Gastroesophageal sphincter (tissue), 4 donors: ENCODE results near the gene INSL6. TPM values are rescaled to one million over a fixed set of nuclear protein-coding genes. Genes with fewer than 3 reads are reported as not detected.
"Not testable (repeated sequence)": the region's sequence is repeated elsewhere in the genome, so short reads cannot be mapped to it uniquely, and the experiment has no call there.

ENCODE experiments used
- ATAC-seq: fragments of 150-250 bp; one replicate; pipeline ENCODE4 v1.9.1; 2016; ENCODE audit warnings: mild to moderate bottlenecking, moderate library complexity
- H3K27ac ChIP-seq, 4 donors: fragments of 200-600 bp; sonication (generic) in 3 of 4; 1 replicate in 3 of 4; 2 replicates in 1 of 4; pipeline ENCODE4 v1.5.1; 2016 to 2019
- H3K27me3 ChIP-seq: fragments of 200-600 bp; sonication (generic); one replicate; pipeline ENCODE4 v1.5.1; 2019
- H3K36me3 ChIP-seq, 2 donors: fragments of 200-600 bp; sonication (generic); one replicate each; pipeline ENCODE4 v1.5.1; 2019; ENCODE audit warnings: control low read depth in 1 of 2
- H3K4me1 ChIP-seq, 3 donors: fragments of 200-600 bp; sonication (generic); 1 replicate in 2 of 3; 2 replicates in 1 of 3; pipeline ENCODE4 v1.5.1; 2016 to 2019; ENCODE audit warnings: control low read depth in 2 of 3
- H3K4me3 ChIP-seq, 2 donors: fragments of 200-600 bp; sonication (generic); one replicate each; pipeline ENCODE4 v1.5.1; 2019; ENCODE audit warnings: mild to moderate bottlenecking in 1 of 2, moderate library complexity in 1 of 2
- H3K9me3 ChIP-seq, 3 donors: fragments of 200-600 bp; sonication (generic); one replicate each; pipeline ENCODE4 v1.5.1; 2017 to 2019; ENCODE audit warnings: control low read depth in 2 of 3
- CTCF ChIP-seq, 4 experiments: fragments of 200-600 bp in 2 of 4; fragments of 450-650 bp in 2 of 4; sonication (generic) in 1 of 4; IDR thresholded peaks; one replicate each; pipeline ENCODE4 v1.5.1; 2017 to 2019; ENCODE audit warnings: antibody characterized with exemption in 4 of 4, mild to moderate bottlenecking in 2 of 4, moderate library complexity in 2 of 4
- EP300 ChIP-seq: sonication (generic); formaldehyde crosslinking; IDR thresholded peaks from one replicate; pipeline ENCODE4 v1.6.1; 2017; ENCODE audit warnings: antibody characterized with exemption, mild to moderate bottlenecking
- POLR2A ChIP-seq, 2 donors: fragments of 450-650 bp; IDR thresholded peaks; one replicate each; pipeline ENCODE4 v1.6.1; 2017; ENCODE audit warnings: antibody characterized with exemption in 2 of 2, mild to moderate bottlenecking in 2 of 2, moderate library complexity in 1 of 2
- POLR2AphosphoS5 ChIP-seq: sonication (generic); formaldehyde crosslinking; IDR thresholded peaks from one replicate; pipeline ENCODE4 v1.6.1; 2017; ENCODE audit warnings: antibody characterized with exemption
- WGBS, 2 donors: methylation state at CpG; one replicate each; pipeline ENCODE4 v1.1.5; 2018; ENCODE audit warnings: low coverage in 1 of 2; 5-methylcytosine and 5-hydroxymethylcytosine counted together
- total RNA-seq, 4 donors: library from RNA; depleted of rRNA; stranded (reverse); fragments of >200 nt; gene quantifications; one replicate each; pipeline ENCODE4 v1.1.0, GENCODE V29; 2016

Gene INSL6
- total RNA-seq, 4 donors from 2014 or later = not detected

- peaks cover 9% of the 10 kb centered on the region for H3K27me3 ChIP-seq
- H3K27ac ChIP-seq = no peak overlapping the region
- no peak for TF ChIP-seq CTCF (IDR thresholded peaks at IDR 0.05)
- no peak for TF ChIP-seq POLR2AphosphoS5
- TF ChIP-seq POLR2A (IDR thresholded peaks at IDR 0.05) = no peak
- TF ChIP-seq EP300 = no peak
- no peak for ATAC-seq
- no peaks in the 10 kb centered on the region for H3K4me1 ChIP-seq
- H3K4me3 ChIP-seq = no peak overlapping the region
- no peaks in the 10 kb centered on the region for H3K9me3 ChIP-seq
- H3K36me3 ChIP-seq = no peaks in the 10 kb centered on the region
- 92 to 95% methylated on average over 2 of the region's 2 CpGs for WGBS, 2 donors
Observed at GRCh38 chr9:5184776-5185175, 663 bp downstream of the INSL6 start.

GRCh38 chr9:5180631-5181030 is 4.8 kb downstream of the INSL6 start:
- H3K9me3 ChIP-seq, H3K27ac ChIP-seq, ATAC-seq, H3K36me3 ChIP-seq, H3K27me3 ChIP-seq, H3K4me1 ChIP-seq, H3K4me3 ChIP-seq: not testable (repeated sequence)
- WGBS, 2 donors = 60 to 93% methylated on average over 2 of the region's 2 CpGs

- Histone ChIP-seq H3K36me3 (no peaks in the 10 kb centered on the region), H3K4me1 (no peaks in the 10 kb centered on the region), H3K27me3 (no peaks in the 10 kb centered on the region), H3K4me3 (no peak overlapping the region), H3K27ac (no peak overlapping the region), H3K9me3 (peaks cover 0 to 10% (median 0%) of the 10 kb centered on the region in 3 donors)
- no peak for ATAC-seq
- 75 to 92% methylated on average over 1 of the region's 4 CpGs for WGBS, 2 donors
- TF ChIP-seq POLR2A (IDR thresholded peaks at IDR 0.05) (no peak), EP300 (no peak), CTCF (IDR thresholded peaks at IDR 0.05) (no peak), POLR2AphosphoS5 (no peak)
Observed at GRCh38 chr9:5178126-5178805, 7.2 kb downstream of the INSL6 start.

GRCh38 chr9:5146241-5146640 is 39.2 kb downstream of the INSL6 start:
- no peak overlapping the region for H3K27ac ChIP-seq
- no peak for TF ChIP-seq POLR2AphosphoS5
- no peak for TF ChIP-seq EP300
- TF ChIP-seq POLR2A (IDR thresholded peaks at IDR 0.05) = no peak
- no peak for TF ChIP-seq CTCF (IDR thresholded peaks at IDR 0.05)
- H3K9me3 ChIP-seq = peaks cover 0 to 55% (median 0%) of the 10 kb centered on the region in 3 donors
- no peak overlapping the region for H3K4me3 ChIP-seq
- ATAC-seq = no peak
- H3K36me3 ChIP-seq = peaks cover 0 to 63% of the 10 kb centered on the region in 2 donors
- H3K4me1 ChIP-seq = no peaks in the 10 kb centered on the region
- H3K27me3 ChIP-seq = no peaks in the 10 kb centered on the region
- whole genome bisulfite sequencing, 2 donors = no CpG with 5 or more reads among the region's 1 CpG

GRCh38 chr9:5144217-5144616 is 41.2 kb downstream of the INSL6 start:
- H3K27ac ChIP-seq = no peak overlapping the region
- no peak for ATAC-seq
- H3K4me3 ChIP-seq = no peak overlapping the region
- H3K9me3 ChIP-seq = peaks cover 0 to 54% (median 0%) of the 10 kb centered on the region in 3 donors
- WGBS, 2 donors = 85 to 96% methylated on average over 5 to 7 of the region's 7 CpGs
- H3K27me3 ChIP-seq = no peaks in the 10 kb centered on the region
- H3K4me1 ChIP-seq = no peaks in the 10 kb centered on the region
- TF ChIP-seq EP300 = no peak
- no peak for TF ChIP-seq CTCF (IDR thresholded peaks at IDR 0.05)
- H3K36me3 ChIP-seq = peaks cover 0 to 63% of the 10 kb centered on the region in 2 donors
